Keratinocyte (primary cell): ENCODE data around the gene MGAT5B. TPM values are rescaled to one million over a fixed set of nuclear protein-coding genes. Genes with fewer than 3 reads are reported as not detected.
"Not testable (repeated sequence)": the region's sequence is repeated elsewhere in the genome, so short reads cannot be mapped to it uniquely, and the experiment has no call there.

Source experiments
- DNase-seq: peaks from one replicate; pipeline ENCODE4 v3.0.0-alpha.2; 2011; ENCODE audit warnings: low read depth, missing footprints, low spot score
- FAIRE-seq: peaks from 2 replicates; lab custom pipeline; 2011; peaks lifted over from hg19 to GRCh38; lab: Jason Lieb, UNC
- H2AFZ ChIP-seq: 2 replicates; pipeline ENCODE4 v1.6.0; 2012; ENCODE audit warnings: low read length, control low read depth, inconsistent platforms; ENCODE audit not compliant: control insufficient read depth
- H3K27ac ChIP-seq: 2 replicates; pipeline ENCODE4 v1.5.1; 2011; ENCODE audit warnings: low read length; ENCODE audit not compliant: control insufficient read depth, insufficient read depth
- H3K27me3 ChIP-seq: 3 replicates; pipeline ENCODE4 v1.6.0; 2011; ENCODE audit warnings: low read length; ENCODE audit not compliant: control insufficient read depth, insufficient read depth; ENCODE audit errors: extremely low read depth
- H3K36me3 ChIP-seq, 2 experiments: 2 replicates in 1 of 2; 3 replicates in 1 of 2; pipeline ENCODE4 v1.5.1; 2011; ENCODE audit warnings: low read length in 2 of 2, mild to moderate bottlenecking in 1 of 2; ENCODE audit not compliant: control insufficient read depth in 2 of 2, insufficient read depth in 2 of 2; ENCODE audit errors: extremely low read depth in 1 of 2
- H3K4me1 ChIP-seq: 3 replicates; pipeline ENCODE4 v1.5.1; 2011; ENCODE audit warnings: low read length; ENCODE audit not compliant: control insufficient read depth, insufficient read depth; ENCODE audit errors: extremely low read depth
- H3K4me2 ChIP-seq: 3 replicates; pipeline ENCODE4 v1.6.0; 2011; ENCODE audit warnings: low read depth, low read length; ENCODE audit not compliant: control insufficient read depth, insufficient read depth; ENCODE audit errors: extremely low read depth
- H3K4me3 ChIP-seq, 3 experiments: fragments of 200-600 bp in 1 of 3; sonication (generic) in 1 of 3; 2 replicates in 2 of 3; 3 replicates in 1 of 3; pipeline ENCODE4 v1.5.1; 2011 to 2016; ENCODE audit warnings: low read length in 3 of 3, mild to moderate bottlenecking in 3 of 3, control low read depth in 2 of 3, inconsistent platforms in 1 of 3, low read depth in 1 of 3, mixed read lengths in 1 of 3, mixed run types in 1 of 3, moderate library complexity in 1 of 3; ENCODE audit not compliant: control insufficient read depth in 2 of 3, insufficient read depth in 2 of 3; ENCODE audit errors: extremely low read depth in 1 of 3
- H3K79me2 ChIP-seq: 2 replicates; pipeline ENCODE4 v1.6.0; 2012; ENCODE audit warnings: low read length; ENCODE audit not compliant: control insufficient read depth, insufficient read depth
- H3K9ac ChIP-seq: 3 replicates; pipeline ENCODE4 v1.6.0; 2011; ENCODE audit warnings: low read length; ENCODE audit not compliant: control insufficient read depth, insufficient read depth; ENCODE audit errors: extremely low read depth
- H3K9me1 ChIP-seq: 3 replicates; pipeline ENCODE4 v1.6.0; 2011; ENCODE audit warnings: low read length; ENCODE audit not compliant: control insufficient read depth, insufficient read depth; ENCODE audit errors: extremely low read depth
- H3K9me3 ChIP-seq: 2 replicates; pipeline ENCODE4 v1.5.1; 2012; ENCODE audit warnings: low read depth, low read length; ENCODE audit not compliant: control insufficient read depth
- H4K20me1 ChIP-seq: 3 replicates; pipeline ENCODE4 v1.6.0; 2011; ENCODE audit warnings: low read length; ENCODE audit not compliant: control insufficient read depth, insufficient read depth; ENCODE audit errors: extremely low read depth
- EZH2 ChIP-seq: IDR thresholded peaks from one replicate; pipeline ENCODE4 v1.6.1; 2012; ENCODE audit warnings: inconsistent platforms, mild to moderate bottlenecking, low read length, moderate library complexity
- dilution Hi-C: fragments of 300-500 bp; cut with MboI; formaldehyde crosslinking; loops from one replicate; pipeline ENCODE4 v1.7.0; 2020; ENCODE audit warnings: low sequenced_read_pairs; ENCODE audit not compliant: extremely low pct_ligation_motif_present
- polyA plus RNA-seq, 5 experiments: library from polyadenylated mRNA; depleted of rRNA in 3 of 5; stranded (reverse) in 3 of 5; stranded (forward) in 1 of 5; unstranded in 1 of 5; fragments of >200 nt; gene quantifications; 1 replicate in 1 of 5; 2 replicates in 3 of 5; 3 replicates in 1 of 5; pipeline versions ENCODE4 v1.2.1 to v1.2.3, GENCODE V29; 2011 to 2012; ENCODE audit warnings: missing spikeins in 2 of 5, low read depth in 1 of 5, low replicate concordance in 1 of 5
- TF ChIP-seq, protein P1 (sequence below), 3 experiments: IDR thresholded peaks in 1 of 3; conservative IDR thresholded peaks in 1 of 3; optimal IDR thresholded peaks in 1 of 3; 2 replicates in 2 of 3; 3 replicates in 1 of 3; pipeline versions ENCODE3 to v1.5.1; 2011; ENCODE audit warnings: low read length in 3 of 3, mild to moderate bottlenecking in 3 of 3, moderate library complexity in 2 of 3, control low read depth in 1 of 3, inconsistent platforms in 1 of 3; ENCODE audit not compliant: insufficient read depth in 2 of 3; ENCODE audit errors: extremely low read depth in 1 of 3

MGAT5B gene
- polyA plus RNA-seq, 1 donor (not counting 4 experiments of a cell fraction or from before 2014, with no cell fraction given): 0.29 TPM

DNA sequence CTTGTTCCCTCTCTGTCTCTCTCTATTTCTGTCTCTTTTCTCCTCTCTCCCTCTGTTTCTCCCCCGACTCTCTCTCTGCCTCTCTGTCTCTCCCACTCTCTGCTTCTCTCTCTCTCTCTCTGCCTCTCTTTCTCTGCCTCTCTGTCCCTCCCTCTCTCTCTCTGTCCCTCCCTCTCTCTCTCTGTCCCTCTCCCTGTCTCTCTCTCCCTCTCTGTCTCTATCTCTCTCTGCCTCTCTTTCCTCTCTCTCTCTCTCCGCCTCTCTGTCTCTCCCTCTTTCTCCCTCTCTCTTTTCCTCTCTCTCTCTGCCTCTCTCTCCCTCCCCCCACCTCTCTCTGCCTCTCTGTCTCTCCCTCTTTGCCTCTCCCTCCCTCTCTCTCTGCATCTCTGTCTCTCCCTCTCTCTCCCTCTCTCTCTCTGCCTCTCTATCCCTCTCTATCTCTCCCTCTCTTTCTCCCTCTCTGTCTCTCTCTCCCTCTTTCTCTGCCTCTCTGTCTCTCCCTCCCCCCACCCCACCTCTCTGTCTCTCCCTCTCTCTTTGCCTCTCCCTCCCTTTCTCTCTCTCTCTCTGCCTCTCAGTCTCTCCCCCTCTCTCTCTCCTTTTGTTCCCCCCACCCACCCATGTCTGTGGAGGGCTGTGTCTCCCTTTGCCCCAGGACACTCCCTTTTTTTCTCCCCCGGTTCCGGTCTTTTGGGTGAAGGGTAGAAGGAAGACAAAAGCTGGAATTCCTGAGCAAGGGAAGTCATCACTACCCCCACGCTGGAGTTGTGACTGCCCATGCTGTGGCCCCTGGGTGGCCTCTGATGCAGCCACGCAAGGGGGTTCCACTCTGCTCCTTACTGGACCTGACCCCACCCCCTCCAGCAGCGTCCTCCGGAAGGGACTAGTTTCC lies 27.1 kb upstream of the MGAT5B start:
- FAIRE-seq: no peak
- H3K9ac ChIP-seq: no peak overlapping the region
- no peak overlapping the region for H3K27ac ChIP-seq
- H3K27me3 ChIP-seq: peaks cover 46% of the 10 kb centered on the region
- no peaks in the 10 kb centered on the region for H3K4me1 ChIP-seq
- no peak for DNase-seq
- no peaks in the 10 kb centered on the region for H3K79me2 ChIP-seq
- no peak overlapping the region for H3K4me3 ChIP-seq
- H3K36me3 ChIP-seq: no peaks in the 10 kb centered on the region
- H2AFZ ChIP-seq: no peak overlapping the region
- H3K4me2 ChIP-seq: no peak overlapping the region
- no peaks in the 10 kb centered on the region for H3K9me3 ChIP-seq
- no peaks in the 10 kb centered on the region for H3K9me1 ChIP-seq
- no peaks in the 10 kb centered on the region for H4K20me1 ChIP-seq
- no peak for TF ChIP-seq EZH2
- TF ChIP-seq, protein P1, sequence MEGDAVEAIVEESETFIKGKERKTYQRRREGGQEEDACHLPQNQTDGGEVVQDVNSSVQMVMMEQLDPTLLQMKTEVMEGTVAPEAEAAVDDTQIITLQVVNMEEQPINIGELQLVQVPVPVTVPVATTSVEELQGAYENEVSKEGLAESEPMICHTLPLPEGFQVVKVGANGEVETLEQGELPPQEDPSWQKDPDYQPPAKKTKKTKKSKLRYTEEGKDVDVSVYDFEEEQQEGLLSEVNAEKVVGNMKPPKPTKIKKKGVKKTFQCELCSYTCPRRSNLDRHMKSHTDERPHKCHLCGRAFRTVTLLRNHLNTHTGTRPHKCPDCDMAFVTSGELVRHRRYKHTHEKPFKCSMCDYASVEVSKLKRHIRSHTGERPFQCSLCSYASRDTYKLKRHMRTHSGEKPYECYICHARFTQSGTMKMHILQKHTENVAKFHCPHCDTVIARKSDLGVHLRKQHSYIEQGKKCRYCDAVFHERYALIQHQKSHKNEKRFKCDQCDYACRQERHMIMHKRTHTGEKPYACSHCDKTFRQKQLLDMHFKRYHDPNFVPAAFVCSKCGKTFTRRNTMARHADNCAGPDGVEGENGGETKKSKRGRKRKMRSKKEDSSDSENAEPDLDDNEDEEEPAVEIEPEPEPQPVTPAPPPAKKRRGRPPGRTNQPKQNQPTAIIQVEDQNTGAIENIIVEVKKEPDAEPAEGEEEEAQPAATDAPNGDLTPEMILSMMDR (optimal IDR thresholded peaks at IDR 0.05 in 1 of 3, IDR thresholded peaks at IDR 0.05 in 1 of 3, conservative IDR thresholded peaks at IDR 0.05 in 1 of 3; ENCODE audit: extremely low read depth in 1 of 3, insufficient read depth in 2 of 3, low read length in 3 of 3): no peak
- dilution Hi-C loops: no loop called here

DNA sequence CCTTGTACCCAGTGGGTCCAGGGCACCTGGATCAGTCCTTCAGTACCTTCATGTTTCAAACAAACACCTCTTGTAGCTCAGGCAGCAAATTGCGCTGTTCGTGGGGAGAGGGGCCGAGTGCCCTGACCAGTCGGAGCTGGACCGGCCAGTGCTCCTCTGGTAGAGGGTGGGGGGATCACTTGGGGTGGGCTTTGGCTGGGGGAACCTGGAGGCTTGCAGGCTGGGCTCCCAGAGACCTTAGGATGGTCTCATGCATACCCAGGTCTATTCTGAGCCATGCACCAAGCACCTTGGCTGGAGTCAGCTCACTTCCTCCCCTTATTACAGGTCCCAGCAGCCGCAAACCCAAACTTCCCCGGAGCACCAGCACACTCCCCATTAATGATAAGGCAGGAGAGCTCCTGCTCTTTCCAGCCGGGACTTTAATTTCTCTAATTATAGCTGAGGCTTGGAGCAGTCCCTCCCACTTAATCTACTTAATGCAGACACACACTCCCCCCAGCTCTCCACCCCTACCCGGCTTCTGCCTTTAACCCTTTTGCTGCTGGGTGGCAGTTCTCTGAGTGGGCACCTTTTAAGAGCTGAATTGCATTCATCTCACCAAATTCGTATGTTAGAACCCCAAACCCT lies 26.3 kb upstream of the MGAT5B start:
- H3K9ac ChIP-seq: no peak overlapping the region
- peaks cover 46% of the 10 kb centered on the region for H3K27me3 ChIP-seq
- no peak for FAIRE-seq

DNA sequence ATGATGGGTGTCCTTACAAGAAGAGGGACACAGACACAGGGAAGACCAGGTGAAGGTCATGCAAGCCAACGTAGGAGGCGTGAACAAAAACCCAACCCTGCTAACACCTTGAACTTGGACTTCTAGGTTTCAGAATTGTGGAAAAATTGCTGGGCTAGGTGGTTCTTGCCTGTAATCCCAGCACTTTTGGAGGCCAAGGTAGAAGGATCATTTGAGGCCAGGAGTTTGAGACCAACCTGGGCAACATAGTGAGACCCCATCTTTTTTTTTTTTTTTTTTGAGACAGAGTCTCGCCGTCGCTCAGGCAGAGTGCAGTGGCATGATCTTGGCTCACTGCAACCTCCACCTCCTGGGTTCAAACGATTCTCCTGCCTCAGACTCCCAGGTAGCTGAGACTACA lies 25.1 kb upstream of the MGAT5B start:
- H3K4me2 ChIP-seq, FAIRE-seq, H3K79me2 ChIP-seq, H3K9me1 ChIP-seq, H3K27ac ChIP-seq, H4K20me1 ChIP-seq, DNase-seq, H2AFZ ChIP-seq, H3K9ac ChIP-seq, dilution Hi-C loops, H3K9me3 ChIP-seq, H3K4me1 ChIP-seq, H3K4me3 ChIP-seq, H3K36me3 ChIP-seq: not testable (repeated sequence)
- H3K27me3 ChIP-seq: peaks cover 46% of the 10 kb centered on the region

More for the DNA sequence above, 26.3 kb upstream of the MGAT5B start:
- DNase-seq: no peak
- no peak overlapping the region for H3K27ac ChIP-seq
- H2AFZ ChIP-seq: no peak overlapping the region
- no peaks in the 10 kb centered on the region for H3K79me2 ChIP-seq
- H3K9me3 ChIP-seq: no peaks in the 10 kb centered on the region
- TF ChIP-seq EZH2: no peak
- TF ChIP-seq, protein P1 (optimal IDR thresholded peaks at IDR 0.05 in 1 of 3, IDR thresholded peaks at IDR 0.05 in 1 of 3, conservative IDR thresholded peaks at IDR 0.05 in 1 of 3; ENCODE audit: extremely low read depth in 1 of 3, insufficient read depth in 2 of 3, low read length in 3 of 3): no peak
- H3K9me1 ChIP-seq: no peaks in the 10 kb centered on the region
- no peaks in the 10 kb centered on the region for H3K4me1 ChIP-seq
- H3K4me2 ChIP-seq: no peak overlapping the region
- no peak overlapping the region for H3K4me3 ChIP-seq
- dilution Hi-C loops: no loop called here
- no peaks in the 10 kb centered on the region for H3K36me3 ChIP-seq
- H4K20me1 ChIP-seq: no peaks in the 10 kb centered on the region
